NCI-H2196 treated with DMSO at 0.1 percent for 48 hours (cell line): ENCODE measurements around the gene TMEM161A.
A peak's percentile ranks its signal among the peaks of the same experiment; 100 is the strongest.
"Not testable (repeated sequence)": the region's sequence is repeated elsewhere in the genome, so short reads cannot be mapped to it uniquely, and the experiment has no call there.

Experiments
- DNase-seq: peaks from one replicate; lab custom pipeline; 2025; ENCODE audit not compliant: unreplicated experiment; lab: John Stamatoyannopoulos, UW

The TMEM161A gene

DNA sequence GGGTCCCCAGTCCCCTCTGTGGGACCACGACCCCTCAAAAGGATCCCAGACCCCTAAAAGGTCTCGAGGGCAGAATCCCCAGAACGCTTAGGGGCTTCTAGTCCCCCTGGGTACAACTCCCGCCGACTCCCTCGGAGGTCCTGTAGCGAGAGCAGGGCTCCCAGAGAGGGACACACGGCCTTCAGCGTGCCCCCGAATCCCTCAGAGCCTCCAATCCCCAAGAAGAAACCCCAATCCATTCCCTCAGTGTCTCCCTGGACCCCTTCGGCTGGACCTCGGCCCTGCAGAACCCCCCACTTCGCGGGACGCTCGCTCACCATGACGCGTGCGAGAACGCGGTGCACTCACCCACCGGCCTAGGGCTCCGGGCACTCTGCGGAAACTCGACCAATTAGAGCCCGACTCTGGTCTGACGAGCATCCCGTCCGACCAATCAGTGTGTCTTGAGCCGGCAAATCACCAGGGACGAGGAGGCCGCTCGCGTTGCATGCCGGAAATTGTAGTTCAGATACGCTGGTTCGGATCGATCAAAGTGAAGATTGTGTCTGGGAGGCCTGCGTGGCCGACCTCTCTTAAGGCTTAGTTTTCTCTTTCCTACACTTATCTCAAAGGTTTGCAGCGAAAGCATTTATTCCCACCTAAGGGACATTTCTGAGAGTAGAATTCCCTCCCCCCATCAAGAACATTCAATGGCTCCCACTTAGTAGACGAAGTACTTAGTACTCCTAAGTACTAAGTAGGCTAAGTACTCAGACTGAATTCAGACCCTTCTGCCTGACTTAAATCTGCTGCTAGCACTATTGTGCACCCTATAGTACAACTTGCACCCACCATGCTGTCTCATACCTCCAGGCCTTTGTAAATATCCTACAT lies at the start of gene TMEM161A:
TSS of gene TMEM161A (minus strand) at position 370 of the 873 bp plus-strand sequence. CDS start at position 320, 50 bp downstream.
- peak; percentile 93 for DNase-seq

DNA sequence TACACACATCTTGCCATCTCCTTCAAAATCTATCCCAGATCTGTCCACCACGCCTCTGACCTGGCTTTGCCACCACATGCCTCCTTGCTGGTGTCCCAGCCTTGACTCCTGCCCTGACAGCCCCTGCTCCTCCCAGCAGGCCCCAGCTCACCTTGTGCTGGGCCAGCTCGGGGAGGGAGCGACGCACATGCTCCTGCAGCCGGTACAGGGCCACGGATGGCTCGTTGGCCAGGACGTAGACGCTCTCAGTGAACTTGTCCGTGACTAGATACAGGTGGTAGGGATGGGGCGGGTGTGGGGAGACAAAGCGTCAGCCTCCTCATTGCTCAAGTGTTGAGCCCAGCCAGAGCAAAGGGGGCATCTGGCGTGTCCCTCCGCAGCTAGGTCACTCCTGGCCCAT lies 48.5 kb upstream of the TMEM161A start:
- no peak for DNase-seq

DNA sequence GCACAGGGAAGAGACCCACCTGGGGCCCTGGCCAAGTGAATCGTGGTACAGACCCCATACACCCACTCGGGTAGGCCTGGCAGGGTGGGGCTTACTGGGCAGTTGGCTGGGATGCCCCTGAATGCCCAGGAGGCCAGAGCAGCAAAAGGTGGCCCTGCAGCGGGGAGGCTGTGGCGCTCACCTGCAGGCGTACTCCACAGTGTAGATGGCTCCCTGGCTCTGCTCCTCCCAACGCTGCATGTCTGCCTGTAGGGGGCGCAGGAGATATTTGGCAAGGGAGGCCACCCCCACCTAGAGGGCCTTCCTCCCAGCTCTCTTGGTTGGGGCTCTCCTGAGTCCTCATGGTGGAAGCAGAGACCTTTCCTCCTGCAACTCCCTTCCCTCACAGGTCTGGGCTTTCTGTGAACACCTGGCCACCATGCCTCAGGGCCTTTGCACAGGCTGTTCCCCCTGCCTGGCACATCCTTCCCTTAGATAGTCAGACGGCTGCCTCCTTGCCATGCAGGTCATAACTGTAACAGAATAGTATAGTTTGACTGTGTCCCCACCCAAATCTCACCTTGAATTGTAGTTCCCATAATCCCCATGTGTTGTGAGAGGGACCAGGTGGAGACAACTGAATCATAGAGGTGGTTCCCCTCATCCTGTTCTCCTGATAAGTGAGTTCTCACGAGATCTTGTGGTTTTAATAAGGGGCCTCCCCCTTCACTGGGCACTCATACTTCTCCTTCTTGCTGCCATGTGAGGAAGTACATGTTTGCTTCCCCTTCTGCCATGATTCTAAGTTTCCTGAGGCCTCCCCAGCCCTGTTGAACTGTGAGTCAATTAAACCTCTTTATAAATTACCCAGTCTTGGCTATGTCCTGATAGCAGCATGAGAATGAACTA lies 47.8 kb upstream of the TMEM161A start:
- peak; percentile 24 for DNase-seq

DNA sequence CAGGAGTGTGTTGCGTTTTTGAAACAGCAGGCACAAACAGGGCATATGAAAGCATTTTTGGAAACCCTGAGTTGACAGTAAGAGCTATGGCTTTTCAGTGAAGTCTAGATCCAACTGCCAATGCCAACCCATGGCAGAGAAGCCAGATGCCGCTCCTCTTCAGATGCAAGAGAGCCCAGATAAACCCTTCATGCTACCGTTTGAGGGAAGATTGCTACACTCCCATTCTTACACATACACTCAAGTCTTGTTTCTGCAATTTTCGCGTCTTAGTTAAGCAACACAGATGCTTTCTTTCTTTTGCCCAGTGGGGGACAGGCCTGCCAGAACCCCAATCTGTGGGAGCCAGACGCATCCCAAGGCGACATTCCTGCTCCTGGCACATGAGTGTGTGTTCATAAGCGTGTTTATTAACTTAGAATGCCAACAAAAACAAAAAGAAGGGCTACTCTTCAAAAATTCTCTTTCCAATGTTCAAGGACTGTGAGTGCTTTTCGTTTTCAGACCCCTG lies 43.3 kb upstream of the TMEM161A start:
- no peak for DNase-seq

DNA sequence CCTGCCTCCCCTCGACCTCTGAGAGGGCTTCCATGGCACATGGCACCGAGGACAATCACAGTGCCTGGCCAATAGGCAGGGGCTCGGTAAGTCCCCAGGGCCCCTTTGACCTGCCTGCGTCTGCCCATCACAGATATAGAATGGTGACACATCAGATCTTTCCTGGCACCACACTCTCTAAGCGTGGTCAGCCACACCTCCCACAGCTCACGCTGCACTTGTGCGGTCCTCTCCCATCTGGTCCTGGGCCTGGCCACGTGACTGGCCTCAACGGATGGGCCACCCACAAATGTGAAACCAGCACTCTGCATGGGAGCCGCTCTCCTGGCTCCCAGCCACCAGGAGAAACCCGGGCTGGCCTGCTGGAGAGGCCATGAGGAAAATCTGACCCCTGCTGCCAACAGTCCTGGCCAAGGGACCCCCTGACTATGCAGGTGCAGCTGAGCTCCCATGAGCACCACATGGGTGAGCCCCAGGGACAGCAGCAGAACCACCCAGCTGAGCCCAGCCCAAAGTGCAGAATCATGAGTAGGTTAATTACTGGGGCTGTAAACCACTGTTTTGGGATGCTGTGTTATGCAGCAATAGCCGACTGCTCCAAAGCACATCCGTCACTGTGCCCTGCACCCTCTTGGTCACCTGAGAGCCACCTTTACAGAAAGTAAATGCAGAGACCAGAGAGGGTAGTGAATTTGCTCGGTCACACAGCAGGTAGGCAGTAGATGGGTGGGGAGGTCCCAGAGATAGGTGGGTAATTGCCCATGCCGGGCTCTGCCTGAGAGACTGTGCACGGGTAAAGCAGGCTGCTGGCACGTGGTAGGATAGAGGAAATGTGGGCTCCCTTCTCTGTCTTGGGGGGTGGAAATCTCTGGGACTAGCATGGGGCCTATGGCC lies 41.5 kb upstream of the TMEM161A start:
- no peak for DNase-seq

DNA sequence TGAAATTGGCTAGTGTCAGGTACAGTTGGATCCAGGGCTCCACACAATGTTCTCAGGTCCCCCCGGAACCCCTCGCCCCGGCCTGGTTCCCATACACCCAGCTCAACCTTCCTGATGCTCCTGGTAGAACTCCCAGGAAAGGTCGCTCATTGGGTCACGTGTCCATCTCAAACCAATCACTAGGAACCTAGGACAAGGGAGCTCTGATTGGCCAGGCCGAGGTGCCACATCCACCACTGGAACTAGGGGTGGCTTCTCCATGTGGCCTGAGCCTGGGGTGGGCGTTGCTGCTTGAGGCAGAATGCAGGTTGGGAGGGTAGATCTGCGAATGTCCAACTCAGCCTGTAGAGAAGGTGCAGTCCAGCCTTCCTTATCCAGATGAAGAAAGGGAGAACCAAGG lies 38.7 kb upstream of the TMEM161A start:
- DNase-seq, result no peak

DNA sequence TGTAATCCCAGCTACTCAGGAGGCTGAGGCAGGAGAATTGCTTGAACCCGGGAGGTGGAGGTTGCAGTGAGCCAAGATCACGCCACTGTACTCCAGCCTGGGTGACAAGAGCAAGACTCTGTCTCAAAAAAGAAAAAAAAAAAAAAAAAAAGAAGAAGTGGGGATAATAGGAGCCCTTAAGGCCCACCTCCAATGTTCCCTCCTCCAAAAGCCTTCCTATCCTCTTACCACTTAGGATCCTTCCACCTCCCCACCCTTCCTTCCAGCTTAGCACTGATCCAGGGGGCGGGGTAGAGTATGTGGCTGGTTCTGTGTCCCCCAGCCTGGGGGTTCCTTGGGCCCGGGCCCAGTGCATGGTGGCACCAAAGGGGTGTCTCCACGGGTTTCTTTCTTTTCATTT lies 35.0 kb upstream of the TMEM161A start:
- DNase-seq, result not testable (repeated sequence)

DNA sequence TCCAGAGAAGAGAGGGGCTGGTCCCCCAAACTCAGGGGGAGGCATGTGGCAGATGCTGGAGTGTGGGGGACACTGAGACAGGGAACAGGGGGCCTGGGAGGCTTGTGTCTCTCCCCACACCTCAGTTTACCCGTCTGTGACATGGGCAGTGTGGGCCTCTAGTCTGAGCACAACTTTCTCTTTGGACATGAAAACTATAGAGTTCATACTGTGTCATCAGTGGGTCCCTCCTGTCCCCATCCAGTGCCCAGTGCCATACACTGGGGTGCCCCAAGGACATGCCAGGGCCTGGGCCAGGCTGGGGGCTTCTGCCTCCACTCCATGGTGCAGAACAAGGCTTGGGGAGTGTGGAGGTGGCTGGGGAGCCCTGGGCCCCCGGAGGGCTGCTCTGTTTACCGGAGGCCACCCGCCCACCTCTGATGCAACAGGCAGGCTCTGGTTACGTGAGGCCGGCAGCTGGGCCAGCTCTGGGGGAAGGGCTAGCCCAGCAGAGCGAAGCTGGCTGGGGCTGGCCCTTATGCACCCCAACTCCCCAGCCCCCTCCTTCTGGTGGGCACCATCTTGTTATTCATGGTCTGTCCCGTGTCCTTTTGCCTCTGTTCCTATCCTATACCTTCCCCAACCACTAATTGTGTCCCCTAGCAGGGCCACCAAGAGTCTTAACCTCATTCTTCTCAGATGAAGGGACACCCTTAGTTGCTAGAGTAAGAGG lies 33.7 kb upstream of the TMEM161A start:
- no peak for DNase-seq

DNA sequence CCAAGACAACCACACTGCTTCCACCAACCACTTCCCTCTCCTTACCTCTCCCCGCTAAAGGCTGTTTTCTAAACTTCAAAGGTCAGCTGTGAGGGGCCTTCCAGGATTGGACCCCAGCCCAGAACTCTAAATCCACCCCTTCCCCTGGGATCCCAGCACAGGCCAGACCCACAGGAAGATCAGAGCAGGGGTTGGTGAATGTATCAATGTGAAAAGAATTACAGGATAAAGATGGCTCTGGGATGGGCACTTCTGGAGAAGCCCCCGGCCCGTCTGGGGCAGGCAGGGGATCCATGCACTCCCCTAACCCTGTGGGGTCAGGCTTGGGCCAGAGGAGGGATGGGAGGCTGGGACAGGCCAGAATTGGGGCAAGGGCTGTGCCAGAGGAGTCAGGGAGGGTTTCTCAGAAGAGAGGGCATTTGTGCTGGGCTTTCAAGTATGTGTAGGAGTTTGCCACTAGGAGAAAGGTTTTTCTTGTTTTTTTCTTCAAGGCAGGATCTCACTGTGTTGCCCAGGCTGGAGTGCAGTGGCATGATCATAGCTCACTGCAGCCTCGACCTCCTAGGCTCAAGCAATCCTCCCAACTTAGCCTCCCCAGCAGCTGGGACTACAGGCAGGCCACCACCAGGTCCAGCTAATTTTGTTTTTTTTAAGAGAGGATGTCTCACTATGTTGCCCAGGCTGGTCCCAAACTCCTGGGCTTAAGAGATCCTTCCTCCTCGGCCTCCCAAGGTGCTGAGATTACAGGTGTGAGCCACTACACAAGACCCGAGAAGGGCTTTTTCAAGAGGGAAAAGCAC lies 32.8 kb upstream of the TMEM161A start:
- no peak for DNase-seq

DNA sequence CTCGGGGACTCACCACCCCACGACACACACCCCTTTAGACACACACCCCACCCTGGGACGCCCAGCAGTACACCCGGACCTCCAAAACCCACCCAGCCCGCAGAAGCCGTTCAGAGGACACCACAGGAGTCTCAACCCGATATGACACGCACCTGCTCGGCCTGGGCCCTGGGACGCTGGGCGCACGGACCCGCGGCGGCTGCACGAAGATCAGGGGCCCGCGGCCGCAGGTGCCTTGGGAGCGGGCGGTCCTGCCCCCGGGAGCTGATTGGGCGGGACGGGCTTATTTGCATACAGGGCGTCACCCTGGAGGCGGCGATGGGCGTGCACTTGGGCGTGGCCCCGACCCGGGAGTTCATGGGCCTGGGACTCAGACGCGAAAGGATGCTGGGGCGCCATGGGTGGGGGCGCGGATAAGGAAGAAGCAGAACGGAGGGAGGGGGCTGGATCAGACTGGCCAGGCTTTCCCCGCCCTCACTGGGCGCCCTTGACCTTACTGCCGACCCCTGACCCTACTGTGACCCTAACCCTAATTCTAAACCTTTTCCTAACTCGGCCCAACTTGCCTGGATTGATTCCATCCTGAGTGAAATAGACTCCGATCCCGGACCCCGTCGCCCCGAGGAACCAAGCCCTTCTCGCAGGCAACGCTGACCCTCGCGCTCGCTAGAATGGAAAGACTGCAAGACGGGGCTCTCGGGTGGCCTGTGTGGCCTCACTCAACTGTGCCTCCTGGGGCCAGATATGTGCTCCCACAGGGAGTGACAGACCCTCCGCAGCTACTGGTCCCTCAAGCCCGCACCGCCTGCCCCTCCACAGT lies 32.0 kb upstream of the TMEM161A start, which contains the start of gene MEF2B:
TSS of gene MEF2B (minus strand) at position 211 of the 820 bp plus-strand sequence. CDS start 19,528 bp downstream, outside the sequence.
- peak; percentile 60 for DNase-seq

DNA sequence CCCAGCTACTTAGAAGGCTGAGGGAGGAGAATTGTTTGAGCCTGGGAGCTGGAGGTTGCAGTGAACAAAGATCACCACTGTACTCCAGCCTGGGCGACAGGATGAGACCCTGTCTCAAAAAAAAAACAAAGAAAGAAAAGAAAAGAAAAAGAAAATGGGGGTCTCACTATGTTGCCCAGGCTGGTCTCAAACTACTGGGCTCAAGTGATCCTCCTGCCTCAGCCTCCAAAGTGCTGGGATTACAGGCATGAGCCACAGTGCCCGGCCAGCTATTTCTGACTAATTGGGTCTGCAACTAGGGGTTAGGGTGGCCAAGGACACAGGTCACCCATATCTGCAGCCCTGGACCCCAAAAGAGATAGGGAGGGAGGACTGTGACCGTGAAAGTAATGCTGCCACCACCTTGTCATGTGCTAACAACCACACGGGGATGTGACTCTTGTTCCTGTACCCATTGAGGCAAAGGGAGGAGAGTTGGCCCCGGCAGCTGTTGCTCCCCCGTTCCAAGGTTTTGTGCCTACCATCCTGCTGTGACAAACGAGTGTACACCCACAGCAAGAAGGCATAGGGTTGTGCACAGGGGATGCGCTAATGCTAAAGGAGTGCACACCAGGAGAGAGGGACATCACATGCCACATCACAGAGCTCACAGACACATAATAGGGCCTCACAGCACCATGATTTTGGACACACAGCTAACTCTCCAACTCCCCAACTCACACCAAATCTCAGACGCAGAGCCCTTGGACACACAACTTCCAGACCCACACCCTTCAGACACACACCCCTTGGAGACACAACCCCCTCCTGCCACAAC lies 31.2 kb upstream of the TMEM161A start:
- no peak for DNase-seq

DNA sequence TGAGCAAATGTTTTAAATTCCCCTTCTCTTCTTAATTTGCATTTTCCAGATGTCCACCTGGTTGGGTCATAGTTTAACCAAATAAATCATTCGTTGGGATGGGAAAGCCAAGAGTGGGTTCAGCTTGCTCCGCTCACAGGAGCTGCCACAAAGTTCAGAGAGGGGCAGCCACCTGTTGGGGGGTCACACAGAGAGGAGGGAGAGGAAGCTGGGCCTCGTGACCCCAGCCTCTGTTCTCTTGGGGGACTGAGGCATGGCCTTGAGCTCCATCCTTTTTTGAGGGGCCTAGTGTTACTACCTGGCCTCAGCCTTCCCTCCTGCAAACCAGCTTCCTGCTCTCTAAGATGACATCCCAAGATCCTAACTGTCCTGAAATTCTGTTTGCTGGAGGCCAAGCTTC lies 29.3 kb upstream of the TMEM161A start:
- no peak for DNase-seq

DNA sequence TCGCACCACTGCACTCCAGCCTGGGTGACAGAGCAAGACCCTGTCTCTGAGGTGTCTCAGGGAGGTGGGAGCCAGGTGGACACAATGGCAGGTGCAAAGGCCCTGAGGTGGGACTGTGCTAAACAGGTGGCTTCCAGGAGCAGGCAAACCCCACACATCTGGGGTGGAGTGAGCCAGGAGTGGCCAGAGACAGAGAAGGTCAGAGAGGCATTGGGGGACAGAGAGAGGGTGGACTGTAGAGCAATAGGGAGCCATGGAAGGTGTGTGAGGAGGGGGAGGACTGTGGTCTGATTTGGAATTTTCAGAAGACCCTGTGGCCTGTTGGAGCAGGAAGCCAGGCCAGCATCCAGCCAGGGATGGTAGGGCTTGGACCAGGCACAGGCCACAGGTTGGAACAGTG lies 27.1 kb upstream of the TMEM161A start:
- DNase-seq, result no peak

DNA sequence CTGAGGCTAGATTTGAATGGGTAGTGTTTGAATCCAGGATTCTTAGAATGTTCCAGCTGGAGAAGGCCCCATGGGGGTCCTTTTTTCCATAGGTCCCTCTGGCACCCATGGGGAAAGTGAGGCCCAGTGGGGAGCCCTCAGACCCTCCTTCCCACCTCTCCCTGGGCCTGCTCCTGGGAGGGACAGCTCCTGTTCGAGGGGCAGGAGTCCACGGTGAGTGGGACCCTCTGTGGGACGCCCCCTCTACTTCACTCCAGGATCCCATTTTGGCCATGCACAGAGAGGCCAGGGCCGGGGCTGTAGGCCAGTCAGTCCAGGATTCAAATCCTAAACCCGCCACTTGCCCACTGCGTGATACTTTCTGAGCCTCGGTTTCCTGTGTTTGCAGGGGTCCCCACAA lies 24.2 kb upstream of the TMEM161A start:
- no peak for DNase-seq

DNA sequence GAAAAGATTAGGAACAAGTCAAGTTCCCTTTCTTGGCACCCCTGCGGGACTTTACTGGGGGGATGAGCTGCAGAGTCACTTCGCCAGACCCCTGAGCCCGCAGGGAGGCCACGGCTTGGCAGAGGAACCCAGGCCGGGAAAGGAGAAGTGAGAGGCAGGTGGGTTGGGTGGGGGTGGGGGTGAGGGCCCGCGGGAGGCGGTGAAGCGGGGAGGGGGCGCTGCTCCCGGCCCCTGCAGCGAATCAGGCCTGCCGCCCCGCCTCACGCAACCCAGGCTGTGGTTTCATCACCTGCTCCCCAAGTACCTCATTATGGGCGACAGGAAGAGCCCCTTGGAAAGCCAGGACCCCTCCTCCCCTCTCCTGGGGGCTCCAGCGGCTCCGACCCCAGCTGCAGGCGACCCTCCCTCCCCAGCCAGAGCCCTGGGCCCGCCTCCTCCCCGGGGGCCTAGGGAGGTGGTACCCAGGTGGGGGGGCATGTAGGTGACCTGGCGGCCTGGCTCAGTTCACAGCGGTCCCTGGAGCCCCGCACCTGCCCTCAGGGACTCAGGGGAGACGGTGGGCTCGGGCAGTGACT lies 22.3 kb upstream of the TMEM161A start:
- no peak for DNase-seq

DNA sequence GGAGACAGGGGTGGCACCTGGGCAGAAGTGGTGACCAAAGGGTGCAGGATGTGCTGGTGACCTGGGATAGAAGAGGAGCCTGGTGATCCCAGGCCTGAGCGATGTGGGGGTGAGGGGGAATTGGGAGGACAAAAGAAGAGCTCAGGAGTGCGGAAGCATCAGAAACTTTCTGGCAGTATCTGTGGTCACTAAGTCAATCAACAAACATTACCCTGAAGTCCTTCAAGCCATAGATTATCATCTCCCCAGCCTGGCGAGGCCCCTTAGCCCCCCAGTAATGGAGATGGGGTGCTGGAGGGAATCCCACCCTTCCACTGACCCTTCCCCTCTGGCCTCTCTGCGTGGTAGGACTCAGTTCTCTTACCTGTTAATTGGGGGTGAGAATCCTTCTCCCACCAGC lies 21.3 kb upstream of the TMEM161A start:
- DNase-seq, result no peak

DNA sequence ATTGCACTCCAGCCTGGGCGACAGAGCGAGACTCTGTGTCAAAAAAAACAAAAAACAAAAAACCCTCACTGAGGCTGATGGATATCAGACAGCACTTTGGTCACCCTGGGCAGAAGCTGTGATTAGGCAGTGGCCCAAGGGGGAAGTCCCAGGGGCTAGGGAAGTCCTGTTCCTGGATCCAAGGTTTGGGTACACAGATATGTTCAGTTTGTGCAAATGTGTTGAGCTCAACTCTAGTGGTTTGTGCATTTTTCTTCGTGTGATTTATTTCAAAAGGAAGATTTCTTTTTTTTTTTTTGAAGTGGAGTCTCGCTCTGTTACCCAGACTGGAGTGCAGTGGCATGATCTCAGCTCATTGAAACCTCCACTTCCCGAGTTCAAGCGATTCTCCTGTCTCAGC lies 19.5 kb upstream of the TMEM161A start:
- DNase-seq, result no peak
